Lung (tissue), 12 donors: ENCODE results near the gene EIF4E1B. TPM values are rescaled to one million over a fixed set of nuclear protein-coding genes. Genes with fewer than 3 reads are reported as not detected.

Source experiments
- ATAC-seq: fragments of 200-7000 bp; cut with Tn5 transposase; one replicate; pipeline ENCODE4 v1.9.1; 2020; ENCODE audit warnings: moderate number of reproducible peaks; ENCODE audit not compliant: insufficient read depth, low FRiP score
- DNase-seq, 3 donors: peaks; one replicate each; pipeline ENCODE4 v3.0.0-alpha.2; 2013 to 2017
- H3K27ac ChIP-seq, 2 donors: one replicate each; pipeline ENCODE4 v1.5.1; 2013; ENCODE audit warnings: mild to moderate bottlenecking in 2 of 2, moderate library complexity in 2 of 2, control low read depth in 1 of 2, inconsistent platforms in 1 of 2, low read depth in 1 of 2, low read length in 1 of 2
- H3K27me3 ChIP-seq, 3 donors: one replicate each; pipeline ENCODE4 v1.5.1; 2013; ENCODE audit warnings: low read length in 2 of 3; ENCODE audit not compliant: control insufficient read depth in 3 of 3, insufficient read depth in 3 of 3
- H3K36me3 ChIP-seq, 4 donors: one replicate each; pipeline ENCODE4 v1.5.1; 2013; ENCODE audit warnings: low read length in 4 of 4, mild to moderate bottlenecking in 1 of 4, moderate library complexity in 1 of 4; ENCODE audit not compliant: control insufficient read depth in 4 of 4, insufficient read depth in 4 of 4
- H3K4me1 ChIP-seq, 5 donors: one replicate each; pipeline ENCODE4 v1.5.1; 2013; ENCODE audit warnings: low read length in 5 of 5, mild to moderate bottlenecking in 2 of 5, moderate library complexity in 1 of 5; ENCODE audit not compliant: control insufficient read depth in 5 of 5, insufficient read depth in 5 of 5
- H3K4me3 ChIP-seq: one replicate; pipeline ENCODE4 v1.5.1; 2013; ENCODE audit warnings: mild to moderate bottlenecking, control low read depth, moderate library complexity
- H3K9ac ChIP-seq, 2 donors: one replicate each; pipeline ENCODE4 v1.5.1; 2013; ENCODE audit warnings: low read length in 2 of 2, control low read depth in 1 of 2; ENCODE audit not compliant: insufficient read depth in 1 of 2
- H3K9me3 ChIP-seq, 4 donors: one replicate each; pipeline ENCODE4 v1.5.1; 2013; ENCODE audit warnings: low read length in 3 of 4, mild to moderate bottlenecking in 1 of 4, moderate library complexity in 1 of 4; ENCODE audit not compliant: control insufficient read depth in 4 of 4, insufficient read depth in 3 of 4
- WGBS, 2 donors: extraction: QIAGEN DNeasy Blood & Tissue Kit; methylation state at CpG; one replicate each; pipeline ENCODE4 v1.1.7; 2013; 5-methylcytosine and 5-hydroxymethylcytosine counted together
- polyA plus RNA-seq, 2 donors: library from polyadenylated mRNA; stranded (reverse); fragments of 200-250 nt; gene quantifications; one replicate each; pipeline ENCODE4 v1.2.1, GENCODE V29; 2013
- total RNA-seq, 2 donors: library from RNA; depleted of rRNA in 1 of 2; stranded (reverse); fragments of >200 nt in 1 of 2; gene quantifications; one replicate each; pipeline ENCODE4 v1.2.1, GENCODE V29; 2014 to 2021
- TF ChIP-seq, protein P1 (sequence below): IDR thresholded peaks from 2 replicates; pipeline ENCODE4 v1.5.1; 2012; ENCODE audit warnings: mild to moderate bottlenecking; ENCODE audit errors: control extremely low read depth, extremely low read depth
- donor health status: control.
- donor health status: control.
- donor health status: Bipolar disorder and iron deficiency.
- donor health status: healthy.
- donor health status: DM: yes; HTN: yes; CAD: no.

EIF4E1B gene
- total and polyA plus RNA-seq, 4 donors = not detected

DNA sequence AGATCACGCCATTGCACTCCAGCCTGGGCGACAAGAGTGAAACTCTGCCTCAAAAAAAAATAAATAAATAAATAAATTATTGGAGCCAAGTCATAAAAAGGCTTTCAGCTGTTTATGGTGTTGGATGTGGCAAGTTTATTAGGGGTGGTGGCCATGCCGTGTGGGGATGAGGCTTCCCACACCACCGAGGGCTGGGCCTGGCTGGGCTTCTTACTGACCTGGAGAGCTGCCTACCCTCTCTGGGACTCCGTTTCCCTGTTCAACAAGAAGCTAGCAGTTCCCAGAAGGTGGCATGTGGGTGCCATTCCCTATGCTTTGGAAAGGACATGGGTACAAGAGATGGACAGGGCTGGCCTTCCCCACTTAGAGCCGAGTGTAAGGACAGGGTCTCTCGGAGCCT is 43.1 kb upstream of the EIF4E1B start:
- H3K27ac ChIP-seq = no peak overlapping the region
- no peak for DNase-seq
- ATAC-seq = no peak
- no peak overlapping the region for H3K9ac ChIP-seq
- H3K36me3 ChIP-seq = no peaks in the 10 kb centered on the region
- no peaks in the 10 kb centered on the region for H3K27me3 ChIP-seq
- 90 to 95% methylated on average over 7 of the region's 7 CpGs for WGBS, 2 donors
- peaks cover 0 to 23% (median 7%) of the 10 kb centered on the region in 4 donors for H3K9me3 ChIP-seq
- no peak overlapping the region for H3K4me3 ChIP-seq
- TF ChIP-seq, protein P1, sequence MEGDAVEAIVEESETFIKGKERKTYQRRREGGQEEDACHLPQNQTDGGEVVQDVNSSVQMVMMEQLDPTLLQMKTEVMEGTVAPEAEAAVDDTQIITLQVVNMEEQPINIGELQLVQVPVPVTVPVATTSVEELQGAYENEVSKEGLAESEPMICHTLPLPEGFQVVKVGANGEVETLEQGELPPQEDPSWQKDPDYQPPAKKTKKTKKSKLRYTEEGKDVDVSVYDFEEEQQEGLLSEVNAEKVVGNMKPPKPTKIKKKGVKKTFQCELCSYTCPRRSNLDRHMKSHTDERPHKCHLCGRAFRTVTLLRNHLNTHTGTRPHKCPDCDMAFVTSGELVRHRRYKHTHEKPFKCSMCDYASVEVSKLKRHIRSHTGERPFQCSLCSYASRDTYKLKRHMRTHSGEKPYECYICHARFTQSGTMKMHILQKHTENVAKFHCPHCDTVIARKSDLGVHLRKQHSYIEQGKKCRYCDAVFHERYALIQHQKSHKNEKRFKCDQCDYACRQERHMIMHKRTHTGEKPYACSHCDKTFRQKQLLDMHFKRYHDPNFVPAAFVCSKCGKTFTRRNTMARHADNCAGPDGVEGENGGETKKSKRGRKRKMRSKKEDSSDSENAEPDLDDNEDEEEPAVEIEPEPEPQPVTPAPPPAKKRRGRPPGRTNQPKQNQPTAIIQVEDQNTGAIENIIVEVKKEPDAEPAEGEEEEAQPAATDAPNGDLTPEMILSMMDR = no peak
- no peaks in the 10 kb centered on the region for H3K4me1 ChIP-seq

DNA sequence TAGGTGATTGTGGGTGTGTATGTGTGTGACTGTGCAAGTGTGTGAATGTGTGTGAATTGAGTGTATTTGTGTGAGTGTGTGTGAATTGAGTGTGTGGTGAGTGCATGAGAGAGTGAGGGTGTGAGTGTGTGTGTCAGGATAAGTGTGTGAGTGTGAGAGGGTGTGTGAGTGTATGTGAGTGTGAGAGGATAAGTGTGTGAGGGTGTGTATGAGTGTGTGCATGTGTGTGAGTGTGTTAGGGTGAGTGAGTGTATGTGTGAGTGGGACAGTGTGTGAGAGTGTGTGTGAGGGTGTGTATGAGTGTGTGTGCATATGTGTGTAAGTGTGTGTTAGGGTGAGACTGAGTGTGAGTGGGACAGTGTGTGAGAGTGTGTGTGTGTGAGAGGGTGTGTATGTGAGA is 42.2 kb upstream of the EIF4E1B start:
- TF ChIP-seq, protein P1 = no peak
- ATAC-seq (no peak), DNase-seq (no peak)
- H3K4me3 ChIP-seq = no peak overlapping the region
- no peaks in the 10 kb centered on the region for H3K4me1 ChIP-seq
- H3K27me3 ChIP-seq = no peaks in the 10 kb centered on the region
- peaks cover 0 to 25% (median 7%) of the 10 kb centered on the region in 4 donors for H3K9me3 ChIP-seq
- no peak overlapping the region for H3K27ac ChIP-seq
- H3K9ac ChIP-seq = no peak overlapping the region
- no peaks in the 10 kb centered on the region for H3K36me3 ChIP-seq

DNA sequence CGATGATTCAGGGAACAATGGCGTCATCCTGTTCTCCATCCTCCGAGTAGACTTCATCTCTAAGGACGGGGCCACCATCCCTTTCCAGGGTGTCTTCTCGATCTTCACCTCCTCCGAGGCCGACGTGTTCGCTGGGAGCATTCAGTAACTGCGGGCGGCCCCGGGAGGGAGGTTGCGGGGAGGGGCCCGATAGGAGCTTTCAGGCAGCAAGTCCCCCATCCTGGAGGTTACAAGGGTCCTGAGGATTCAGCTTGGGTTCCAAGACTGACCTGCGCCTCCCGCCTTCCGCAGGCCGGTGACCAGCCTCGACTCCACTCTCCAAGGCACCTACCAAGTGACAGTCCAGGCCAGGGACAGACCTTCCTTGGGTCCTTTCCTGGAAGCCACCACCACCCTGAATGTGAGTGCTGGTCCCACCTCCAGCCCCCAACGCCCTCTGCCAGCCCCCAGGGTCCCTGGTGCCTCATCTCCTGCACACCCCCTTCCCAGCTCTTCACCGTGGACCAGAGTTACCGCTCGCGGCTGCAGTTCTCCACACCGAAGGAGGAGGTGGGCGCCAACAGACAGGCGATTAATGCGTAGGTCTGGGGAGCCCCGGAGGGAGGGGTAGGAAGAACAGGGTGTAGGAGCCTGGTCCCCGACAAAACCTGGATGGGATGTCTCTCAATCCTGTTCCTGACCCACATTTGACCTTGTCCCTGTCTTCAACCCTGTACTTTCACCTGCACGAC is 41.3 kb upstream of the EIF4E1B start:
- TF ChIP-seq, protein P1 = no peak
- WGBS, 2 donors = 88 to 91% methylated on average over 31 of the region's 31 CpGs
- DNase-seq = no peak

More for the DNA sequence above, 41.3 kb upstream of the EIF4E1B start:
- Histone ChIP-seq H3K9me3 (peaks cover 0 to 23% (median 4%) of the 10 kb centered on the region in 4 donors), H3K4me1 (no peaks in the 10 kb centered on the region), H3K36me3 (no peaks in the 10 kb centered on the region), H3K4me3 (no peak overlapping the region), H3K27ac (no peak overlapping the region), H3K27me3 (no peaks in the 10 kb centered on the region), H3K9ac (no peak overlapping the region)
- no peak for ATAC-seq
